Astrocyte (in vitro differentiated cells and primary cell): ENCODE measurements around the gene NDUFA13. TPM values are rescaled to one million over a fixed set of nuclear protein-coding genes. Genes with fewer than 3 reads are reported as not detected.
A peak's percentile ranks its signal among the peaks of the same experiment; 100 is the strongest.

Experiments used
- DNase-seq: peaks from one replicate; pipeline ENCODE4 v3.0.0-alpha.2; 2010; ENCODE audit warnings: low read depth
- FAIRE-seq: peaks from 2 replicates; lab custom pipeline; 2011; peaks lifted over from hg19 to GRCh38; lab: Jason Lieb, UNC
- H2AFZ ChIP-seq: 2 replicates; pipeline ENCODE4 v1.6.0; 2012; ENCODE audit warnings: low read depth, low read length, inconsistent platforms
- H3K27ac ChIP-seq: 2 replicates; pipeline ENCODE4 v1.5.1; 2011; ENCODE audit warnings: low read depth, low read length, inconsistent platforms
- H3K27me3 ChIP-seq: 2 replicates; pipeline ENCODE4 v1.6.0; 2011; ENCODE audit warnings: low read length, inconsistent platforms; ENCODE audit not compliant: insufficient read depth
- H3K36me3 ChIP-seq: 2 replicates; pipeline ENCODE4 v1.5.1; 2011; ENCODE audit warnings: low read length, inconsistent platforms; ENCODE audit not compliant: insufficient read depth
- H3K4me1 ChIP-seq: 2 replicates; pipeline ENCODE4 v1.5.1; 2011; ENCODE audit warnings: low read length, inconsistent platforms; ENCODE audit not compliant: insufficient read depth
- H3K4me2 ChIP-seq: 2 replicates; pipeline ENCODE4 v1.6.0; 2012; ENCODE audit warnings: low read length, inconsistent platforms
- H3K4me3 ChIP-seq: 2 replicates; pipeline ENCODE4 v1.5.1; 2011; ENCODE audit warnings: low read depth, mild to moderate bottlenecking, low read length, inconsistent platforms; ENCODE audit not compliant: insufficient read depth
- H3K79me2 ChIP-seq: 2 replicates; pipeline ENCODE4 v1.6.0; 2012; ENCODE audit warnings: mild to moderate bottlenecking, low read length, inconsistent platforms; ENCODE audit not compliant: insufficient read depth
- H3K9ac ChIP-seq: 2 replicates; pipeline ENCODE4 v1.6.0; 2012; ENCODE audit warnings: mild to moderate bottlenecking, low read length, inconsistent platforms
- H3K9me3 ChIP-seq: 2 replicates; pipeline ENCODE4 v1.5.1; 2012; ENCODE audit warnings: low read depth, mild to moderate bottlenecking, low read length, inconsistent platforms; ENCODE audit not compliant: insufficient read depth
- H4K20me1 ChIP-seq: 2 replicates; pipeline ENCODE4 v1.6.0; 2012; ENCODE audit warnings: low read length, inconsistent platforms; ENCODE audit not compliant: insufficient read depth
- H3K27ac Mint-ChIP-seq: one replicate; pipeline ENCODE4 v1.8.0; 2021; ENCODE audit warnings: mild to moderate bottlenecking, mixed read lengths; ENCODE audit not compliant: unreplicated experiment
- H3K27me3 Mint-ChIP-seq: one replicate; pipeline ENCODE4 v1.8.0; 2021; ENCODE audit warnings: low read depth, mixed read lengths; ENCODE audit not compliant: unreplicated experiment
- H3K36me3 Mint-ChIP-seq: one replicate; pipeline ENCODE4 v1.8.0; 2021; ENCODE audit warnings: low read depth, mixed read lengths; ENCODE audit not compliant: unreplicated experiment
- H3K4me1 Mint-ChIP-seq: one replicate; pipeline ENCODE4 v1.8.0; 2021; ENCODE audit warnings: low read depth, mixed read lengths; ENCODE audit not compliant: unreplicated experiment
- H3K4me3 Mint-ChIP-seq: one replicate; pipeline ENCODE4 v1.8.0; 2021; ENCODE audit warnings: mild to moderate bottlenecking, moderate library complexity, mixed read lengths; ENCODE audit not compliant: unreplicated experiment
- H3K9me3 Mint-ChIP-seq: one replicate; pipeline ENCODE4 v1.8.0; 2021; ENCODE audit warnings: mild to moderate bottlenecking, mixed read lengths; ENCODE audit not compliant: unreplicated experiment
- EZH2 ChIP-seq: IDR thresholded peaks from 2 replicates; pipeline ENCODE4 v1.6.1; 2012; ENCODE audit warnings: mild to moderate bottlenecking, low read length, inconsistent platforms; ENCODE audit not compliant: insufficient read depth
- total RNA-seq: library from RNA; stranded (reverse); gene quantifications from 2 replicates; pipeline ENCODE4 v1.2.1, GENCODE V29; 2021
- TF ChIP-seq, protein P1 (sequence below): IDR thresholded peaks from 2 replicates; pipeline ENCODE4 v1.5.1; 2011; ENCODE audit warnings: low read depth, mild to moderate bottlenecking, inconsistent platforms, low read length, moderate library complexity; ENCODE audit not compliant: insufficient read depth

Gene NDUFA13
- total RNA-seq, 1 donor from 2014 or later: 311 TPM

DNA sequence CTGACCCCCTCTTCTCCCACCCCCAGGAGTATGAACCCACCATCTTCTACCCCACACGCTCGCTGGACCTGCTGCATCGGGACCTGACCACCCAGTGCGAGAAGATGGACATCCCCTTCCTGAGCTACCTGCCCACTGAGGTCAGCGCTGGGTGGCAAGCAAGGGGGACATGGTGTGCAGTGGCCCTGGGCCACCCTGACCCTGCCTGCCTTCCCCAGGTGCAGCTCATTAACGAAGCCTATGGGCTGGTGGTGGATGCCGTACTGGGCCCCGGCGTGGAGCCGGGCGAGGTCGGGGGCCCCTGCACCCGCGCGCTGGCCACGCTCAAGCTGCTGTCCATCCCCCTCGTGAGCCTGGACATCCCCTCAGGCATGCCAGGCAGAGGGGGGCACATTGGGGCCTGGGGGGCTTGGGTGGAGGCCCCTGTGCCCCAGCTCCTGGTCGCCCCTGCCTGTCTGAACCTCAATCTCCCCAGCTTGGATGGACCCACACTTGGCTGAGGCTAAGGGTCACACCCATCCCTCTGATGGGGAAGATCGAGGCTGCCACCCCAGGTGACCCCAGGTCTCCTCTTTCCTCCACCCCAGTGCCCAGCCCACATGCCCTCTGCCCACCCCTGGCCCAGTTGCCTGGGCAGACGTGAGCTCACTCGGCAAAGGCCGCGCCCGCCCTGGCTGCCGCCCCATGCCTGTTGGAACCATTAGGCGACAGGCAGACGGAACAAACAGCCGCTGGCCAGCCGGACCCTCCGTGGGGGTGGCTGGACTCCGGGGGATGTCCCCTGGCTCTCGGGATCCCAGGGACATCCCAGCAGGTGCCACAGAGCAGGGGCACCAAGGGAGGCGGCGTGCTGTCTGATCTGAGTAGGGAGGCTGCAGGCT, 19.5 kb downstream of the NDUFA13 start:
- TF ChIP-seq EZH2: no peak
- TF ChIP-seq, protein P1, sequence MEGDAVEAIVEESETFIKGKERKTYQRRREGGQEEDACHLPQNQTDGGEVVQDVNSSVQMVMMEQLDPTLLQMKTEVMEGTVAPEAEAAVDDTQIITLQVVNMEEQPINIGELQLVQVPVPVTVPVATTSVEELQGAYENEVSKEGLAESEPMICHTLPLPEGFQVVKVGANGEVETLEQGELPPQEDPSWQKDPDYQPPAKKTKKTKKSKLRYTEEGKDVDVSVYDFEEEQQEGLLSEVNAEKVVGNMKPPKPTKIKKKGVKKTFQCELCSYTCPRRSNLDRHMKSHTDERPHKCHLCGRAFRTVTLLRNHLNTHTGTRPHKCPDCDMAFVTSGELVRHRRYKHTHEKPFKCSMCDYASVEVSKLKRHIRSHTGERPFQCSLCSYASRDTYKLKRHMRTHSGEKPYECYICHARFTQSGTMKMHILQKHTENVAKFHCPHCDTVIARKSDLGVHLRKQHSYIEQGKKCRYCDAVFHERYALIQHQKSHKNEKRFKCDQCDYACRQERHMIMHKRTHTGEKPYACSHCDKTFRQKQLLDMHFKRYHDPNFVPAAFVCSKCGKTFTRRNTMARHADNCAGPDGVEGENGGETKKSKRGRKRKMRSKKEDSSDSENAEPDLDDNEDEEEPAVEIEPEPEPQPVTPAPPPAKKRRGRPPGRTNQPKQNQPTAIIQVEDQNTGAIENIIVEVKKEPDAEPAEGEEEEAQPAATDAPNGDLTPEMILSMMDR: no peak
- Histone ChIP-seq H3K36me3 (no peaks in the 10 kb centered on the region), H3K79me2 (no peaks in the 10 kb centered on the region), H3K9me3 (no peaks in the 10 kb centered on the region), H3K4me2 (no peak overlapping the region), H3K27me3 (peaks cover 19% of the 10 kb centered on the region), H3K27ac (no peak overlapping the region), H2AFZ (no peak overlapping the region), H3K9ac (no peak overlapping the region), H3K4me3 (no peak overlapping the region), H4K20me1 (peaks cover 20% of the 10 kb centered on the region), H3K4me1 (peaks cover under 1% of the 10 kb centered on the region)
- Mint-ChIP-seq H3K27ac (no peak overlapping the region), H3K9me3 (peaks cover 2% of the 10 kb centered on the region), H3K36me3 (peaks cover 8% of the 10 kb centered on the region), H3K4me1 (peaks cover 22% of the 10 kb centered on the region), H3K27me3 (peaks cover 11% of the 10 kb centered on the region), H3K4me3 (no peak overlapping the region)
- DNase-seq (no peak), FAIRE-seq (no peak)

DNA sequence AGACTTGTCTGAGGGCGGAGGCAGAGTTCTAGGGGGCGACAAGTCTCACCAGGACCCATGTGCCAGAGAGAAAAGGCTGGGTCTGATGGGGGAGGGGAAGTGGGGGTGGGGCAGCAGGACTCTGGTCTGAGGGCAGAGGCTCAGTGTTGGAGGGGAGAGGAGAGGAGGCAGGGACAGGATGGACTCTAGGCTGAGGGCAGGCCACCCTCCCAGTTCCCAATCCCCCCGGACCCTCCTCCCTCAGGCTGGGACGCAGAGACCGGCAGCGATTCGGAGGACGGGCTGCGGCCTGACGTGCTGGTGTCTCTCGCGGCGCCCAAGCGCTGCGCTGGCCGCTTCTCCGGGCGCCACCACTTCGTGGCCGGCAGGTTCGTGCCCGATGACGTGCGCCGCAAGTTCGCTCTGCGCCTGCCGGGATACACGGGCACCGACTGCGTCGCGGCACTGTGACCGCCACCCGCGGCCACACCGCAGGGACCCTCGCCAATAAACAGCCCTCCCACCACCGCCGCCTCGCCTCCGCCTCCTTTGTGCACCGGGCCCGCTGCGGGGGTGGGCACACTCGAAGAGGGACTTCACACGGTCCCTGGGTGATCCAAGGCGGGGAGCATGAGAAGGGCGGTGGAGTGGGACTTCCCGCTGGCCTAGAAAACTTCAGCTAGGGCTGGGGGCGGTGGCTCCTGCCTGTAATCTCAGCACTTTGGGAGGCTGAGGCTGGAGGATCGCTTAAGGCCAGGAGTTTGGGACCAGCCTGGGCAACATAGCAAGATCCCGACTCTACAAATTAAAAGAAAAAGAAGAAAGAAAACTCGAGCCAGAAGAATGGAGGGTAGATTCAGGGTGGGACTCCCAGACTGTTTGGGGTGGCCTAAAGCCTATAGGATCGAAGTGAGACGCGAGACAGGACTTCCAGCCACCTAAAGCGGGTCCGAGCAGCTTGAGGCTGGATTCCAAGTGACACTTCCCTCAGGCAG, 21.3 kb downstream of the NDUFA13 start:
- Mint-ChIP-seq H3K27ac (no peak overlapping the region), H3K36me3 (peaks cover 6% of the 10 kb centered on the region), H3K4me1 (peaks cover 14% of the 10 kb centered on the region), H3K27me3 (peaks cover 13% of the 10 kb centered on the region), H3K4me3 (peak overlapping the region; percentile 27), H3K9me3 (peaks cover 2% of the 10 kb centered on the region)
- Histone ChIP-seq H4K20me1 (peaks cover 14% of the 10 kb centered on the region), H3K9me3 (no peaks in the 10 kb centered on the region), H2AFZ (no peak overlapping the region), H3K79me2 (no peaks in the 10 kb centered on the region), H3K4me2 (peak overlapping the region; percentile 72), H3K27me3 (peaks cover 22% of the 10 kb centered on the region), H3K4me1 (peaks cover 4% of the 10 kb centered on the region), H3K27ac (no peak overlapping the region), H3K9ac (no peak overlapping the region), H3K4me3 (no peak overlapping the region), H3K36me3 (no peaks in the 10 kb centered on the region)
- DNase-seq (no peak), FAIRE-seq (no peak)
- peak; percentile 40 for TF ChIP-seq EZH2
- TF ChIP-seq, protein P1: no peak
